GM21526 (cell line): ENCODE data around the gene SERTM2.

Source experiments
- ATAC-seq: cut with Tn5 transposase; IDR thresholded peaks from one replicate; pipeline ENCODE4 v1.9.1; 2021; ENCODE audit warnings: moderate library complexity; ENCODE audit not compliant: unreplicated experiment, low FRiP score

Gene SERTM2

DNA sequence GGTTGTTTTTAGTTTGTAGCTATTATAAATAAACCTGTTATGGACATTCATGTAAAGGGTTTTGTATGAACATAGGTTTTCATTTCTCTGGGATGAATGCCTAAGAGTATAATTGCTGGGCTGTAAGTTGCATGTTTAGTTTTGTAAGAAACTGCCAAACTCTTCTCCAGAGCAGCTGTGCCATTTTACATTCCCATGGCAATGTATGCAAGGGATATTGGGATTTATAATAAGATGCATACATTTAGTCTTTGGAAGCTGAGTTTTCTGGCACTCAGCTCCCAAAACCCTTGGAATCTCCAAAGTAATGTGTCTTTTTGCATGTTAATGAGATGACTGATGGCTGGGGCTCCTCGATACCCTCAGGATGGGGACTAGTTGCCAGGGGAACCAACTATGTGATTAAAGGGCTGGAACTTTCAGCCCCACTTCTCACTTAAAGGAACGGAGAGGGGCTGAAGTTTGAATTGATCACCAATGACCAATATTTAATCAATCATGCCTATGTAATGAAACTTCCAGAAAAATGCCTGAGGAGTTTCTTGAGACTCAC, 44.0 kb downstream of the SERTM2 start:
- ATAC-seq = no peak

GRCh38 chrX:111560801-111561200, 49.4 kb downstream of the SERTM2 start:
- ATAC-seq = no peak

DNA sequence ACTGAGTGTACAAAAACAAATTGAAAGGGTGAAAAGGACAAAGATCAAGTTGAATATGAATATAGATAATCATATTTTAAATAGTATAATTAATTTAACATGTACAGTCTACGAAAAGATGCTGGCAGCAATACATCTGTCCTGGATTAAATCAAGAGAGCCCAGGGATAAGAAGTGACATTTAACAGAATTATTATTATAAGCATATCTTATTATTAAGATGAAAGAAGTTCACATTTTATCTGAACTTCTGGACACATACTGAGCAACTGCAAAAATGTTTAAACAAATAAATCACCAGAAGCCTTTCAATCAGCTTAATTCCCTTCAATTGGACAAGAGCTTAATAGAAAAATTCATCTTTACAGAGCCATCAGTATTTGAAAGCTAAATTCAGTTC, 50.4 kb downstream of the SERTM2 start:
- ATAC-seq = no peak

- no peak for ATAC-seq
Measured at GRCh38 chrX:111567542-111568255, 56.3 kb downstream of the SERTM2 start.

DNA sequence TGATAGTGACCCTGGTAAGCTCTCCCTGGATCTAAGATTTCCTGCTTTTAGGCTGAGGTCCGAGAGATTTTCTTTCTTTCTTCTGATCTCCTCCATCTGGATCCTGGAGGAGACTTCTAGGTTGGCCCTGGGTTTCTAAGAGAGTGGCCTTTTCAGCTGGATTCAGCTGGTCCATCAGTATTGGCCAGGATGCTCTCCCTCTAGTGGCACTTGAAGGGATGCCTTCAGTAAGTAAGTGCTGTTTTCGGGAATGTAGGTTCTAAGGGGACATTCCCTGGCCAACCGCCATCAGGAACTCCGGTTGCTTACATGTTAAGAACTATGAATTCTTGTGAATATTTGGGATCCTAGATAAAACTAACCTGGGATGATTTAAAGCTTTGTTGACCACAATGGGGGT, 56.9 kb downstream of the SERTM2 start:
- ATAC-seq = no peak

DNA sequence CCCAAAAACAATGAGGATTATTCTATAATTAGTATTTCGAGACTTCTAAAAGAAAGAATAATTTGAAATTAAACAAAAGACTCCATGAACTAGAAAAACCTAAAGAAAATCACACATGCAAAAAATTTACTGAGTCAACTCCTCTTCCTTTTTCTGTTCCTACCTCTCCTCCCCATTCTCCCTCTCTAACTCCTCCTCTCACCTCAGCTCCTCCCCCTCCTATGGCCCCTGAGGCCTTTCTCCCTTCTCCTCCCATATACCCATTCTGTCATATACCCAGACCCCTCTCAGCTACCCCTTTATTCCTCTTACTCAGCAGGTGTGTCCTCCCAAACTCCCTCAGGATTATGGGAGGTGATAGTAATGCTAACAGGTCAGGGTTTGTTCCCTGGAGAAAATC, 57.4 kb downstream of the SERTM2 start:
- no peak for ATAC-seq
